Suprapubic skin (tissue), 4 donors: ENCODE results near the gene LIN37. TPM values are rescaled to one million over a fixed set of nuclear protein-coding genes. Genes with fewer than 3 reads are reported as not detected.
A peak's percentile ranks its signal among the peaks of the same experiment; 100 is the strongest.
"Not testable (repeated sequence)": the region's sequence is repeated elsewhere in the genome, so short reads cannot be mapped to it uniquely, and the experiment has no call there.

Source experiments
- DNase-seq, 2 donors: peaks; one replicate each; pipeline ENCODE4 v3.0.0-alpha.2; 2019; ENCODE audit warnings: low spot score in 2 of 2
- H3K27ac ChIP-seq: fragments of 200-600 bp; sonication (generic); one replicate; pipeline ENCODE4 v1.5.1; 2019
- H3K27me3 ChIP-seq: fragments of 200-600 bp; sonication (generic); one replicate; pipeline ENCODE4 v1.5.1; 2019
- H3K36me3 ChIP-seq: fragments of 200-600 bp; sonication (generic); one replicate; pipeline ENCODE4 v1.5.1; 2019
- H3K4me1 ChIP-seq: fragments of 200-600 bp; sonication (generic); one replicate; pipeline ENCODE4 v1.5.1; 2019
- H3K4me3 ChIP-seq: fragments of 200-600 bp; sonication (generic); one replicate; pipeline ENCODE4 v1.5.1; 2019; ENCODE audit warnings: mild to moderate bottlenecking
- H3K9me3 ChIP-seq: fragments of 200-600 bp; sonication (generic); one replicate; pipeline ENCODE4 v1.5.1; 2019
- CTCF ChIP-seq, 2 donors: fragments of 200-600 bp in 1 of 2; fragments of 450-650 bp in 1 of 2; sonication (generic) in 1 of 2; IDR thresholded peaks; one replicate each; pipeline ENCODE4 v1.5.1; 2016 to 2019; ENCODE audit warnings: antibody characterized with exemption in 2 of 2, mild to moderate bottlenecking in 1 of 2, moderate library complexity in 1 of 2
- EP300 ChIP-seq: sonication (generic); formaldehyde crosslinking; IDR thresholded peaks from one replicate; pipeline ENCODE4 v1.6.1; 2017; ENCODE audit warnings: antibody characterized with exemption
- POLR2A ChIP-seq, 2 donors: fragments of 450-650 bp; IDR thresholded peaks; one replicate each; pipeline ENCODE4 v1.6.1; 2017; ENCODE audit warnings: antibody characterized with exemption in 2 of 2, mild to moderate bottlenecking in 2 of 2, moderate library complexity in 2 of 2
- POLR2AphosphoS5 ChIP-seq, 3 donors: sonication (generic); formaldehyde crosslinking; IDR thresholded peaks; one replicate each; pipeline ENCODE4 v1.6.1; 2017; ENCODE audit warnings: antibody characterized with exemption in 3 of 3
- WGBS: methylation state at CpG from one replicate; pipeline ENCODE4 v1.1.5; 2018; 5-methylcytosine and 5-hydroxymethylcytosine counted together
- total RNA-seq, 4 donors: library from RNA; depleted of rRNA; stranded (reverse); fragments of >200 nt; gene quantifications; one replicate each; pipeline ENCODE4 v1.1.0, GENCODE V29; 2016

The LIN37 gene
- total RNA-seq, 4 donors from 2014 or later = 11.0 to 21.5 (median 20.0) TPM

GRCh38 chr19:35768082-35768421 lies 19.7 kb downstream of the LIN37 start:
- Histone ChIP-seq H3K27me3 (no peaks in the 10 kb centered on the region), H3K9me3 (no peaks in the 10 kb centered on the region), H3K27ac (no peak overlapping the region), H3K4me3 (no peak overlapping the region), H3K36me3 (peaks cover 49% of the 10 kb centered on the region), H3K4me1 (no peaks in the 10 kb centered on the region)
- 91% methylated on average over 4 of the region's 15 CpGs for WGBS
- no peak for DNase-seq
- TF ChIP-seq CTCF (IDR thresholded peaks at IDR 0.05) (no peak), POLR2AphosphoS5 (IDR thresholded peaks at IDR 0.05) (no peak), EP300 (no peak), POLR2A (IDR thresholded peaks at IDR 0.05) (no peak)

GRCh38 chr19:35772362-35772761 lies 24.0 kb downstream of the LIN37 start:
- not testable (repeated sequence) for H3K4me3 ChIP-seq, H3K9me3 ChIP-seq, H3K27me3 ChIP-seq, H3K27ac ChIP-seq, DNase-seq
- WGBS = 88% methylated on average over 5 of the region's 5 CpGs
- H3K4me1 ChIP-seq = peaks cover 18% of the 10 kb centered on the region
- peaks cover 14% of the 10 kb centered on the region for H3K36me3 ChIP-seq

GRCh38 chr19:35773020-35773806 lies 24.8 kb downstream of the LIN37 start:
- TF ChIP-seq CTCF (IDR thresholded peaks at IDR 0.05) (no peak), POLR2A (IDR thresholded peaks at IDR 0.05) (no peak), POLR2AphosphoS5 (IDR thresholded peaks at IDR 0.05) (no peak), EP300 (no peak)
- H3K27me3 ChIP-seq = no peaks in the 10 kb centered on the region
- peaks cover 6% of the 10 kb centered on the region for H3K36me3 ChIP-seq
- WGBS = 59% methylated on average over 9 of the region's 9 CpGs
- no peak overlapping the region for H3K4me3 ChIP-seq
- DNase-seq = no peak
- peaks cover 18% of the 10 kb centered on the region for H3K4me1 ChIP-seq
- H3K27ac ChIP-seq = no peak overlapping the region
- no peaks in the 10 kb centered on the region for H3K9me3 ChIP-seq

- peak overlapping the region; percentile 86 for H3K4me3 ChIP-seq
Observed at GRCh38 chr19:35774274-35775045, 26.1 kb downstream of the LIN37 start.

GRCh38 chr19:35775046-35775297 lies 26.6 kb downstream of the LIN37 start:
- H3K4me3 ChIP-seq = peak overlapping the region; percentile 86
- TF ChIP-seq EP300 (no peak), CTCF (IDR thresholded peaks at IDR 0.05) (no peak), POLR2AphosphoS5 (IDR thresholded peaks at IDR 0.05) (no peak), POLR2A (IDR thresholded peaks at IDR 0.05) (no peak)
- H3K27me3 ChIP-seq = no peaks in the 10 kb centered on the region
- no peak overlapping the region for H3K27ac ChIP-seq
- peaks cover 18% of the 10 kb centered on the region for H3K4me1 ChIP-seq
- no peak for DNase-seq
- H3K9me3 ChIP-seq = no peaks in the 10 kb centered on the region
- peaks cover 6% of the 10 kb centered on the region for H3K36me3 ChIP-seq
- 7% methylated on average over 9 of the region's 9 CpGs for WGBS

More at GRCh38 chr19:35774274-35775045, 26.1 kb downstream of the LIN37 start:
- H3K27ac ChIP-seq = no peak overlapping the region
- 43% methylated on average over 16 of the region's 16 CpGs for WGBS
- H3K36me3 ChIP-seq = peaks cover 3% of the 10 kb centered on the region
- TF ChIP-seq POLR2A (IDR thresholded peaks at IDR 0.05) = no peak
- TF ChIP-seq POLR2AphosphoS5 (IDR thresholded peaks at IDR 0.05) = no peak
- no peak for TF ChIP-seq CTCF (IDR thresholded peaks at IDR 0.05)
- no peak for TF ChIP-seq EP300
- H3K4me1 ChIP-seq = peaks cover 18% of the 10 kb centered on the region
- no peaks in the 10 kb centered on the region for H3K9me3 ChIP-seq
- no peak for DNase-seq
- H3K27me3 ChIP-seq = no peaks in the 10 kb centered on the region
